Right forelimb (tissue), 1 donor: ENCODE data around the gene CIAO1.
"Not testable (repeated sequence)": the region's sequence is repeated elsewhere in the genome, so short reads cannot be mapped to it uniquely, and the experiment has no call there.

Experiments used
- DNase-seq: peaks from one replicate; pipeline ENCODE4 v3.0.0-alpha.2; 2018

Gene CIAO1

GRCh38 chr2:96287273-96287856, 21.3 kb downstream of the CIAO1 start:
- no peak for DNase-seq

- DNase-seq: no peak
These were observed 25.7 kb downstream of the CIAO1 start for GRCh38 chr2:96291751-96292150.

GRCh38 chr2:96294271-96294670, 28.2 kb downstream of the CIAO1 start:
- DNase-seq: not testable (repeated sequence)

DNA sequence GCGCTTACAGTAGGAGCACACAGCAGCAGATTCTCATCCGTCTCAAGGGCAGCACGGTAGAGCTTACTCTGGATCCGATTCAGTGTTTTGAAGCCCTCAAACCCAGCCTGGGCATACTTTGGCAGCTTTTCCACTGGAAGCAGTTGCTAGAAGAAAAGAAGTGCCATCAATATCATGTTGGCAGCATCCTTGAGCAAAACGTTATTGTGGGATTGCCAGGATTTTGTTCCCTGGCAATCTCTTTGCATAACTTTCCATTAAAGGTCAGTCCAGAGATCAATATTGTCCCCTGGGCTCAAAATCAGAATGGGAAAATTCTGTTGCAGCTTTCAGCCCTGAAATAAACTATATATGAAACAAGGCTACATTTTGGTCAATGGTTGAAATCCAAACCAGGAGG, 30.9 kb downstream of the CIAO1 start:
- DNase-seq: no peak

GRCh38 chr2:96301865-96302264, 35.8 kb downstream of the CIAO1 start:
- no peak for DNase-seq

DNA sequence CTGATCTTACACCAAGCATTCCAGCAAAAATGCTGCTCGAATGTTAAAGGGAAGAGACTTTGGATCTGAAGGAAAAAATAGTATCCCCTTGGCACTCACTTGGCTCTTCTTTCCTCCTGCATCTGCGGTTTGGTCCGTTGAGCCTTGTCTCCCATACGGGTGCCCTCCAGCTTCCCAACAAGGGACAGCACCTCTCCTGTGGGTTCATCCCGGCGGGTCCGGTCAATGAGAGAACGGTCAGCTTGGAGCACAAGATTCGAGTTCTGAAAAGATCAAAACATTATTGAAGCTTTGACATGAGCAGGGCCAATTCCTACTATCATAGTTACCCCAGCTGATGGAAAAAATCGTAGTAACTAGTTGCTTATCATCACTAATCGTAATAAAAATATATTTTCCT, 38.6 kb downstream of the CIAO1 start:
- DNase-seq: no peak

- DNase-seq: peak; percentile 92
These were observed 39.3 kb downstream of the CIAO1 start, which contains the start of gene SNRNP200 for GRCh38 chr2:96305091-96305978. SNRNP200 (minus strand) TSS chr2:96305546; CDS start chr2:96305437, 109 bp downstream.

- no peak for DNase-seq
These were observed 39.9 kb downstream of the CIAO1 start for GRCh38 chr2:96305979-96306308.

DNA sequence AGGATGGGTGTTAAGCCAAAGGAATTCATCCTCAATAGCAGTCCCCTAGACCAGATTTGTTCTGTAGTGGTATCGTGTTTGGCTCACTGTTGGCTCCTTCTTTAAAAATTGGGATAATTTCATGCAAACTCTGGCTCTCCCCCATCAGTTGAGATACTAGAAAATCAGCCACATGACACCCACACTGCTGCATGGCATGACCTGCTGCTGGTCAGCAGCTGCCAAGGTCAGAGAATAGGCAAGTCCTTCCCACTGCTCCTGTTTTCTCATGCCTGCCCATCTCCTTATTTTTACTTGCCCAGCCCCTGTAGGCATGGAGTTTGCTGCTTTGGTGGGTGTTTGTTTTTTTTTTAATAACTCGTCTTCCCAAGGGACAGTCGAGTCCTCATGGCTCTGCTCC, 40.3 kb downstream of the CIAO1 start:
- no peak for DNase-seq

- no peak for DNase-seq
These were observed 42.2 kb downstream of the CIAO1 start for GRCh38 chr2:96308248-96308647.

DNA sequence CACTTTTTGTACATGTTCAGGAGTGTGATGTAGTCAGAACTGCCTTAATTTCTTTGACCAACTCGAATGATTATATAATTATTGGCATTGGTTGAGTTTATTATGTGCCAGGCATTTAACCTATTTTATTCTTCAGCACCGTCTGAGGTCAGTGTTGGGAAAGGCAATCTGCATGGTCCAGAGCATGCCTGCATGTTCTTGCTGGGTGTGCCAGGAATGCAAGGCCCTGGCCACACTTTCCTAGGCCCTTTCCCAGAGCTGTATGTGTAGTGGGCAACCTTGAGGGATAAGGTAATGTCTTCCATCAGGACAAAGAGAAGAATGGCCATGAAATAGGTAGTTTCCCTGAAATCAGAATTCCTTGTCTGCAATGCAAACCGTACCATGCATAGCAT, 49.0 kb downstream of the CIAO1 start:
- DNase-seq: no peak

DNA sequence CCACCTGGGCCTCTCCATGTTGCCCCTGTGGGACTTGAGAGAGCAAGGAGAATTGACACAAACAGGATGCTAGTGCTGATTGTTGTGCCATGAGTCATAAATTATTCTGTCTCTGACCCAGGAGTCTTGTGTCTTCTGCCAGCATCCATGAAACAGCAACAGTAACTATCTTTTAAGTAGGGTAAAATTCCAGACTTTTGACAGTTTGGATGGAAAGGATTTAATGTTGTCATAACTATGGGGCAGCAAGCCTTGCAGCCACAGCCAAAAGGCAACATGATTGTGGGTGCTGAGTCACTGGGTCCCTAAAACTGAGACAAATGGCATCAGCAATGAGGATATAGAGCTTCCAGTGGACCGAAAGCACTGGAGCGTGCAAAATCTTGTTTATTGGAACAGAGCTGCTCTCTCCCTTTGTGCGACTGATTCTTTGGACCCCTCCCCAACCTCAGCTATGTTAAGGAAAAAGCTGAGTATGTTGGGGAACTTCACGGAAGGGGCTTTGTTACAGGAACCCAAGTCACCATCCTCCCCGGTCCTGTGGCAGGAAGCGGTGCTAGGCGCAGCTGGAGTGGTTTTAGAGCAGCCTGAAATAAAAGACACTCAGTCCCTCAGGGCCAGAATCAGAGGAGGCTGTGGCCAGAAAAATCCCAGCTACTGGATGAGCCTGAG, 49.5 kb downstream of the CIAO1 start:
- DNase-seq: no peak

DNA sequence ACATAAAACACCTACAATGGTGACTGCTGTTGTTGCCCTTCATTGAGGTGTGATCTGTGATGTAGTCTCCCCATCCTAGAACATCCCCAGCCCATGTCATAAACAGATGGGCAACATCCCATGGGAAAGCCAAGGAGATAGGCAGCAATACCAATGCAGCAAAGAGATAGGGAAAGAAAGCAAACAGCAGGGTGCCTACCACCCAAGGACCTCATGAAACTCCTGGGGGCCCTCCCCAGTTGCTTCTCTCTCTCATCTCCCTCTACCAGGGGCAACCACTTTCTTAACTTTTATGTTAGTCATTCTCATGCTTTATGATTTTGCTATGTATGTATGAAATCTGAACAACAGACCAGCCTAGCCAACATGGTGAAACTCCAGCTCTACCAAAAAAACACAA, 51.0 kb downstream of the CIAO1 start:
- DNase-seq: no peak

DNA sequence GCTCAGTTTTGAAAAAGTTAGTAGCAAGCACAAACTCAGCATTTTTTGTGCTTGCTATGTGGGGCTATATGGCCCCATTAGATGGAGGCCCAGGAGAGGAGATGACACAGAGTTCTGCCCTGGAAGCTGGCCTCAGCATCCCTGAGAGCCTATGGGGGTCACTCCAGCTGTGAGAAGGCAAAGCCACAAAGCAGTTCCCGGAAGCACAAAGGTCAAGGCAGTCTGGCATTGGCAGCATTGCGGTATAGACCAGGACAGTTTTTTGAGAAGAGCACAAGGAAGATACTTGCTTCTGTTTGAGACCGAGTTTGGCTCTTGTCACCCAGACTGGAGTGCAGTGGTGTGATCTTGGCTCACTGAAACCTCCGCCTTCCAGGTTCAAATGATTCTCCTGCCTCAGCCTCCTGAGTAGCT, 51.6 kb downstream of the CIAO1 start:
- no peak for DNase-seq

DNA sequence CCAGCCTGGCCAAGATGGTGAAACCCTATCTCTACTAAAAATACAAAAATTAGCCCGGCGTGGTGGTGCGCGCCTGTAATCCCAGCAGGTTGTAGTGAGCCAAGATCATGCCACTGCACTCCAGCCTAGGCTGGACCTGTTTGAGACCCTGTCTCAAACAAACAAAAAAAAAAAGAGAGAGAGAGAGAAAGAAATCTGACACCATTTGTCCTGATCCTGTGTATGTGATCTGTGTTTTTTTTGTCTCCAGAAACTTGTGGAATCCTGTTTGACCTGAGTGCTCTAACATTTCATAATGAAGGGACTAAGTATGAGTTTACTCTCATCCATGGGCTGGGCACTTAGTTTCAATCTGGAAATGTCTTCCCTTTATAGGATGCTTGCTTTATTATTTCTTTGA, 52.7 kb downstream of the CIAO1 start:
- DNase-seq: no peak

- no peak for DNase-seq
These were observed 53.4 kb downstream of the CIAO1 start for GRCh38 chr2:96319396-96319795.

- no peak for DNase-seq
These were observed 54.3 kb downstream of the CIAO1 start for GRCh38 chr2:96320326-96320725.

GRCh38 chr2:96320728-96321622, 55.0 kb downstream of the CIAO1 start:
- DNase-seq: peak; percentile 64
